HEK293 (cell line): ENCODE measurements around the gene NPR3.

Experiments
- ZNF157 ChIP-seq: fragments of 450-650 bp; formaldehyde crosslinking; IDR thresholded peaks from 2 replicates; pipeline ENCODE4 v1.5.1; 2016; ENCODE audit warnings: missing biosample characterization, missing genetic modification characterization
- ZNF701 ChIP-seq: fragments of 450-650 bp; formaldehyde crosslinking; IDR thresholded peaks from 2 replicates; pipeline ENCODE4 v1.5.1; 2016; ENCODE audit warnings: missing biosample characterization, missing genetic modification characterization
- TF ChIP-seq, protein P1 (sequence below): fragments of 450-650 bp; formaldehyde crosslinking; IDR thresholded peaks from 2 replicates; pipeline ENCODE4 v1.5.1; 2016; ENCODE audit warnings: missing biosample characterization, missing genetic modification characterization

DNA sequence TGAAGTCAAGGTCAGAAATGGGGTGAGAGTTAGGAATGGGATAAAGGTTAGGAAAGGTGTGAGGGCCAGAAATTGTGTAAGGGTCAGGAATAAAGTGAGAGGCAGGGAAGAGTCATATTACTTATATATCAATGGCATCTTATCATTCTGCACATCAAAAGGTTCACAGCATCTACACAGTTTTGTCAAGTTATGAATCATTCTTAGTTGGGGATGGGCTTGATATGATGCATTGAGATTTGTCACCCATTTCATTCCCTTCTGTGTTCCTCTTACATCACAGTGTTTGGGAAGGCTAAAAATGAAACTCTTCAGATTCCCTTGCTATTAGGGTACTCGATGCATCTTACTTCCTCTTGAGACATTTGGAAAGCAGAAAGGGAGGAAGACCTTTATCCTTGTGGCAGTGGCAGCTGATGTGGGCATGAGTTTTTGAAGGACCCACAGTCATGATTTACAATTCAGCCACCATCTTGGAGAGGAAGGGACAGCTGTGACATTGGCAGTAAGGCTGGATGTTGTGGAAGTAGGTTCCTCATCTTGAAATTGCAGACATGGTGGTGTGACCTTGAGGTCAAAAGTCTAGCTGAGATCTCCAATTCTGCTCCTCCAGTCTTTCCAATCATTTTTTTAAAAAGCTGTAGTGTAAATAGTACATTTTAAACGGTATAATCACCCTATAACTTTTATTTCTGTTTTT, 24.2 kb upstream of the NPR3 start:
- TF ChIP-seq, protein P1, sequence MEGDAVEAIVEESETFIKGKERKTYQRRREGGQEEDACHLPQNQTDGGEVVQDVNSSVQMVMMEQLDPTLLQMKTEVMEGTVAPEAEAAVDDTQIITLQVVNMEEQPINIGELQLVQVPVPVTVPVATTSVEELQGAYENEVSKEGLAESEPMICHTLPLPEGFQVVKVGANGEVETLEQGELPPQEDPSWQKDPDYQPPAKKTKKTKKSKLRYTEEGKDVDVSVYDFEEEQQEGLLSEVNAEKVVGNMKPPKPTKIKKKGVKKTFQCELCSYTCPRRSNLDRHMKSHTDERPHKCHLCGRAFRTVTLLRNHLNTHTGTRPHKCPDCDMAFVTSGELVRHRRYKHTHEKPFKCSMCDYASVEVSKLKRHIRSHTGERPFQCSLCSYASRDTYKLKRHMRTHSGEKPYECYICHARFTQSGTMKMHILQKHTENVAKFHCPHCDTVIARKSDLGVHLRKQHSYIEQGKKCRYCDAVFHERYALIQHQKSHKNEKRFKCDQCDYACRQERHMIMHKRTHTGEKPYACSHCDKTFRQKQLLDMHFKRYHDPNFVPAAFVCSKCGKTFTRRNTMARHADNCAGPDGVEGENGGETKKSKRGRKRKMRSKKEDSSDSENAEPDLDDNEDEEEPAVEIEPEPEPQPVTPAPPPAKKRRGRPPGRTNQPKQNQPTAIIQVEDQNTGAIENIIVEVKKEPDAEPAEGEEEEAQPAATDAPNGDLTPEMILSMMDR (tag by site-specific recombination), result no peak
- TF ChIP-seq ZNF157 (tag by site-specific recombination) (no peak), ZNF701 (tag by site-specific recombination) (no peak)
